ENCODE results near the gene HIBCH. TPM values are rescaled to one million over a fixed set of nuclear protein-coding genes. Genes with fewer than 3 reads are reported as not detected.
A peak's percentile ranks its signal among the peaks of the same experiment; 100 is the strongest.

Gene HIBCH
- total and polyA plus RNA-seq, 2 of the 13 experiments (the other 11 are each of a cell fraction or from before 2014, with no cell fraction given), result 18.8 to 49.5 TPM

GRCh38 chr2:190344276-190344827, 24.7 kb upstream of the HIBCH start (continued):
- TF ChIP-seq NFAT5 (CRISPR knock-in tag; IDR thresholded peaks at IDR 0.05), result no peak
- TF ChIP-seq ZIK1 (CRISPR knock-in tag; IDR thresholded peaks at IDR 0.05; ENCODE audit: borderline replicate concordance, low read depth), result 0 out of 2 replicates have a peak, but pooled peaks have one; percentile 12
- TF ChIP-seq MEIS2 (CRISPR knock-in tag; IDR thresholded peaks at IDR 0.05), result no peak
- TF ChIP-seq UBTF (CRISPR knock-in tag; IDR thresholded peaks at IDR 0.05), result peak; percentile 18; the same call in 1 of the 2 replicates
- TF ChIP-seq ZNF296 (CRISPR knock-in tag; conservative IDR thresholded peaks at IDR 0.05), result no peak
- no peak for TF ChIP-seq ZNF609 (CRISPR knock-in tag; IDR thresholded peaks at IDR 0.05; ENCODE audit: borderline replicate concordance)
- TF ChIP-seq ZMAT3 (CRISPR knock-in tag; conservative IDR thresholded peaks at IDR 0.05), result 0 out of 2 replicates have a peak, but pooled peaks have one; percentile 3
- TF ChIP-seq ZNF510 (CRISPR knock-in tag; IDR thresholded peaks at IDR 0.05; ENCODE audit: low read depth), result peak; percentile 54; the same call in 1 of the 2 replicates
- no peak for TF ChIP-seq MTF1 (CRISPR knock-in tag; IDR thresholded peaks at IDR 0.05)
- TF ChIP-seq PHB2 (IDR thresholded peaks at IDR 0.05; ENCODE audit: partially characterized antibody), result no peak
- peak; percentile 44; the same call in 1 of the 2 replicates for TF ChIP-seq AFF4 (CRISPR knock-in tag; IDR thresholded peaks at IDR 0.05)
- no peak for TF ChIP-seq PITX1 (CRISPR knock-in tag; IDR thresholded peaks at IDR 0.05)
